ENCODE measurements around the gene AKNA. TPM values are rescaled to one million over a fixed set of nuclear protein-coding genes. Genes with fewer than 3 reads are reported as not detected.

AKNA gene
- total RNA-seq, 1 experiment from 2014 or later = 10.1 TPM

- H3K27ac ChIP-seq (ENCODE audit: low read length) = no peak overlapping the region
- H3K9me3 ChIP-seq (ENCODE audit: control insufficient read depth, insufficient read depth, low read depth, low read length) = no peaks in the 10 kb centered on the region
- ChIA-PET CTCF (no interaction called here), POLR2A (no interaction called here)
- no peak for TF ChIP-seq TCF7L2 (IDR thresholded peaks at IDR 0.05; ENCODE audit: low read depth, low read length)
- TF ChIP-seq CTCF (IDR thresholded peaks at IDR 0.05) = no peak
- no peaks in the 10 kb centered on the region for H3K27me3 ChIP-seq (ENCODE audit: control insufficient read depth, insufficient read depth, low read length)
- DNase-seq (ENCODE audit: low read depth, low spot score) (no peak), ATAC-seq (no peak)
- no TSS peak for BruUV-seq (replicated peaks)
- no peaks in the 10 kb centered on the region for H3K36me3 ChIP-seq (ENCODE audit: control insufficient read depth, insufficient read depth, low read length)
- no peak overlapping the region for H3K4me3 ChIP-seq (ENCODE audit: low read depth in 2 of 2, low read length in 2 of 2)
- in situ Hi-C loops (cut with HindIII; ENCODE audit: low pct_unique_long_range_greater_than_20kb, low sequenced_read_pairs) = no loop called here
- intact Hi-C loops (cut with micrococcal nuclease; ENCODE audit: unreplicated experiment) = no loop called here
- H3K4me1 ChIP-seq (ENCODE audit: control insufficient read depth, insufficient read depth, low read length) = no peaks in the 10 kb centered on the region
Observed at GRCh38 chr9:114314881-114315722, 72.7 kb downstream of the AKNA start.

- no TSS peak for BruUV-seq (replicated peaks)
- H3K36me3 ChIP-seq (ENCODE audit: control insufficient read depth, insufficient read depth, low read length) = no peaks in the 10 kb centered on the region
- H3K4me3 ChIP-seq (ENCODE audit: low read depth in 2 of 2, low read length in 2 of 2) = no peak overlapping the region
- H3K27me3 ChIP-seq (ENCODE audit: control insufficient read depth, insufficient read depth, low read length) = no peaks in the 10 kb centered on the region
- H3K9me3 ChIP-seq (ENCODE audit: control insufficient read depth, insufficient read depth, low read depth, low read length) = no peaks in the 10 kb centered on the region
- no peaks in the 10 kb centered on the region for H3K4me1 ChIP-seq (ENCODE audit: control insufficient read depth, insufficient read depth, low read length)
- no peak overlapping the region for H3K27ac ChIP-seq (ENCODE audit: low read length)
- ATAC-seq (no peak), DNase-seq (ENCODE audit: low read depth, low spot score) (no peak)
- ChIA-PET POLR2A (no interaction called here), CTCF (no interaction called here)
- intact Hi-C loops (cut with micrococcal nuclease; ENCODE audit: unreplicated experiment) = no loop called here
- TF ChIP-seq POLR2AphosphoS5 (IDR thresholded peaks at IDR 0.05; ENCODE audit: low read depth, low read length) = no peak
- no peak for TF ChIP-seq SIN3A (IDR thresholded peaks at IDR 0.05; ENCODE audit: borderline replicate concordance, insufficient read depth, low read depth, low read length)
- TF ChIP-seq CTCF (IDR thresholded peaks at IDR 0.05) = no peak
- TF ChIP-seq REST (IDR thresholded peaks at IDR 0.05; ENCODE audit: insufficient read depth in 1 of 2, low read depth in 2 of 2, low read length in 1 of 2) = no peak
- TF ChIP-seq TCF7L2 (IDR thresholded peaks at IDR 0.05; ENCODE audit: low read depth, low read length) = no peak
- in situ Hi-C loops (cut with HindIII; ENCODE audit: low pct_unique_long_range_greater_than_20kb, low sequenced_read_pairs) = no loop called here
Observed at GRCh38 chr9:114314256-114314867, 73.4 kb downstream of the AKNA start.
